ENCODE measurements around the gene PHPT1.
"Not testable (repeated sequence)": the region's sequence is repeated elsewhere in the genome, so short reads cannot be mapped to it uniquely, and the experiment has no call there.

The PHPT1 gene

DNA sequence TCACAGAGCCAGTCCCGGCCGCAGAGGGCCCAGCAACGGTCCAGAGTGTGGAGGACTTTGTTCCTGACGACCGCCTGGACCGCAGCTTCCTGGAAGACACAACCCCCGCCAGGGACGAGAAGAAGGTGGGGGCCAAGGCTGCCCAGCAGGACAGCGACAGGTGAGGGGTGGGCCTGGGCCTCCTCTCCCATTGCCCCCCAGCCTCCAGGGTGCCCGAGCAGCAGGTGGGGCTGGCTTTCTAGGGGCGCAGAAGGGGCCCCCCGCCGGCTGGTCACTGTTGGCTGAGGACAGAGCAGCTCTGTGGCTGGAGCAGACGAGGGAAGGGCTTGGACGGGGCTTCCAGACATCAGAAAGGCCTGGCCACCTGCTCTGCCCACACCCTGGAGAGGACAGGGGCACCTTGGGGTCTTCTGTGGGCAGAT, 11.3 kb upstream of the PHPT1 start:
- not testable (repeated sequence) for DNase-seq

- DNase-seq, result no peak
Observed at GRCh38 chr9:136838314-136839228, 10.6 kb upstream of the PHPT1 start.

DNA sequence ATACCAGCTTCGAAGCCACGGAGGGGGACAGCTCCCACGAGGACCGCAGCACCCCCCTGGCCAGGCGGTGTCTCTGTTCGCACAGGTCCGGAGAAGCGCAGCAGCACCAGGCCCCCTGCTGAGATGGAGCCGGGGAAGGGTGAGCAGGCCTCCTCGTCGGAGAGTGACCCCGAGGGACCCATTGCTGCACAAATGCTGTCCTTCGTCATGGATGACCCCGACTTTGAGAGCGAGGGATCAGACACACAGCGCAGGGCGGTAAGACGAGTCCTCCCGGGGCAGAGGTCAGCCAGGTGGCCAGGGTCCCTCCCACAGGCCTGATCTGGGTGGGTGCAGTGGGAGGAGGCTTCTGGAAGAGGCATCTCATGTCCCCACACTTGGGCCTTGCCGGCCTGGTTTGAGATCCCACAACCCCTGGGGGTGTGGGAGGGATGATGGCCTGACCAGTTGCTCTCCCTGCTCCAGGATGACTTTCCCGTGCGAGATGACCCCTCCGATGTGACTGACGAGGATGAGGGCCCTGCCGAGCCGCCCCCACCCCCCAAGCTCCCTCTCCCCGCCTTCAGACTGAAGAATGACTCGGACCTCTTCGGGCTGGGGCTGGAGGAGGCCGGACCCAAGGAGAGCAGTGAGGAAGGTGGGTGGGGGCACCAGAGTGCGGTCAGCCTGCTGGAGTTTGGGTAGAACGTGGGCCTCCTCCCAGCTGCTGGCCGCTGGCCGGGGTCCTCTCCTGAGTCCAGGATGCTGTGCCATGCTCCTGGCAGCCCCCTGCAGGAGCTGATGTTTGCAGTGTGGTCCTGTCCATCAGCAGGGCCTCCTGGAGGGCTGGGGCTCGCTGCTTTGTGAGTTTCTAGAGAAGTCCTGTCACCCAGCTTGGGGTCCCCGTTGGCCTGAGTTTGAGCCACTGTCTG, 9.7 kb upstream of the PHPT1 start:
- no peak for DNase-seq

DNA sequence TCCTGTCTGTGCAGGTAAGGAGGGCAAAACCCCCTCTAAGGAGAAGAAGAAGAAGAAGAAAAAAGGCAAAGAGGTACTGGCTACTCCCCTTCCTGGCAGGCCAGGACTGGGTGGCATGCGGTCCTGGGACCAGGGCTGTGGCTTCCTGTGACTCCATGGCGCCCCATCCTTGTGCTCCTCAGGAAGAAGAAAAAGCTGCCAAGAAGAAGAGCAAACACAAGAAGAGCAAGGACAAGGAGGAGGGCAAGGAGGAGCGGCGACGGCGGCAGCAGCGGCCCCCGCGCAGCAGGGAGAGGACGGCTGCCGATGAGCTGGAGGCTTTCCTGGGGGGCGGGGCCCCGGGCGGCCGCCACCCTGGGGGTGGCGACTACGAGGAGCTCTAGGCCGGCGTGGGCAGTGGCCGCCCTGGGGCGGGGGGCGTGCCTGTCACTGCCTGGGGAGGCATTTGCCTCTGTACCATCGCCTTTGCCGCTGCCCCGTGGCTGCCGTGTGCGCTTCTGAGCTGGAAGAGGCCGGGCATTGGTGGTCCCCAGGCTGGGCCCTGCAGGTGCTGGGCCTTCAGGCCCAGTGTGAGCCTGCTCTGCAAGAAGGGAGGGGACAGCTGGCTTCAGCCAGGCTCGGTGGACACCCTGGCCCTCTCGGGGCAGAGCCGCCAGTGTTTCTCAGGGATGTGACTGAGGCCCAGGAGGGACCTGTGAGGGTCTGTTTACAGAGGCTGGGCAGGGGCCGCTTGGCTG, 8.9 kb upstream of the PHPT1 start:
- no peak for DNase-seq

DNA sequence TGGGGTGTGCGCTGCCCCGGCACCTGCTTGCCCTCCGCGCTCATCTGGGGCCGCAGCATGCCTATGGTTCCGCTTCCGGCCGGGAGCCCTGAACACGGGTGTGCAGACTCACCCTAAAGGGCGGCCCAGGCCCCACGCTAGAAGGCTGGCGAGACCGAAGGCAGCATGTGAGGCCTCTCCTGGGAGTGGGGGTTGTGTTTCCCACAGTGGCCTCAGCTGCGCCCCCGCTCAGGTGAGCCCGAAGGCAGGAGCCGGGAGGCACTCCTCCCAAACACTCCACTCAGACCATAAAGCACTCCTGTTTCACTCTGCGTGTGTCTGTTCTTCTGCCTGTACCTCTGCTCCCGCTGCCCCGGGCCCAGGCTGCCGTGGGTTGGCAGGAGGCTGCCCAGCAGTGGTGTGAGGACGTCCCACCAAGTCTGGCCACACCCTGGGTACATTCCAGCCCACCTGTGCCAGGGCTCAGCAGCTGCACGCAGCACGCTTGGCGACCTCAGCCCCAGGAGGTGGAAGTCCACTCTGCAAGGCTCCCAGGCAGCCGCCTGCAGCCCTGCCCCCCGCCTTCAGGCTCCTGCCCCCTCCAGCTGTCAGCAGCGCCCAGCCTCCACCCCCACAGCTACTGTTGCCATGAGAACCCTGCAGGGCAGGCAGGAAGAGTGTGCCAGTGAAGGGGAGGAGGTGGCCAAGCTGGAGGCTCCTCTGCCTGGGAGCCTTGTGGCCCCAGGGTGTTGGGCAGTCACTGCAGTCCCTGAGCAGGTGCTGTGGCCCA, 8.1 kb upstream of the PHPT1 start:
- peak; percentile 71 for DNase-seq

DNA sequence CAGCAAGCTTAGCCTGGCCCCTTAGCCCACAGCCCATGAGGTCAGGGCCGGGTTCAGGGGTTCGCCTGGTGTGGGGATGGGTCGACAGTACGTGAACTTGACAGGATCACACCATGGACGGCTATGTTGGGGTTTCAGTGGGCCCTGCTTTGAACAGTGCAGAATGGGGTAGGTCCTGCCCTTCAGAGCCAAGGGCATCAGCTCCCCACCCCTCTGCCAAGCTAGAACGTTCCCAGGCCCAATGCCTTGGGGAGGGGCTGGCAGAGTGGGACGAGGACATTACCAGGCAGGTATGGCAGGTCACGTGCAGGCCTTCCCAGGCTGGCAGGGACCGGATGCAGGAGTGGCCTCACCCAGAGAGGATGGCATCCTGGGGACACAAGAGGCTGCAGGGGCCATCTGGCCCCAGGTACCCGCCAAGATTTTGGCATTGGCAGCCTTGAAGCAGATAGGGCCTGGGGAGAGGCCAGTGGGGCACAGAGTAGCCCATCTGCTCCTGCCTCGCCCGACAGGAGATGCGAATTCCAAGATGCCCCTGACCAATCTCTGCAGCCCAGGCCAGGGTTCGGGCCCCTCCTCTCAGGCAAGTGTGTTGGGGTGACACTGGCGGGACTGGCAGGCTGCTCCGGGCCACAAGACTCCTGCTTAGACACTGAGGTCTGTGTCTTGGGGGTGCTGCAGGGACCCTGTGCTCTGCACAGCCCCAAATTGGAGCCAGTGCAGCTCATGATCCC, 7.4 kb upstream of the PHPT1 start:
- DNase-seq, result peak; percentile 43

DNA sequence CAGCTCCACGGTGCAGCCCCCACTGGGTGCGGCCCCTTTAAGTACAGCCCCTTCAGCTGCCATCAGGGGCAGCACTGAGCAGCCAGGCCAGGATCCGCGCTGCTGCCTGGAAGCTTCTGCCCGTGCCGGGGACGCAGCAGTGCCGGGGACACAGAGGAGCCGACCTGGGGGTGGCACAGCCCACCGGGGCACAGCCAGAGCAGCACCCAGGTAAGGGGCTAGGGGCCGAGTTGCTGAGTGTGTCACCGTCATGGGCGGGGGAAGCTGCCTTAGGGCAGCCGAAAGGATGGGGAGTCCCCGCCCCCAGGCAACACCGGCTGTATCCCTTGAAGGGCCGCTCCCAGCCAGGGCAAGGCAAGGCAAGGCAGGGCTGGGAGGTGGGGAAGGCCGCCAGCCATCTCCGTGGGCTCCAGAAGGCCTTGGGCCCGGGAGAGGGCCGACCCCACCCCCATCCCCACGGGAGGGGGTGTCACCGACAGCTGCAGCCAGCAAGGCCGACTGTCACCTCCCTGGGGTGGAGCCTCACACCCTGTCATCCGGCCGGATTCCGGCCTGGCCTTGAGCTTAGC, 6.7 kb upstream of the PHPT1 start, which contains the start of gene AJM1:
Gene AJM1 (plus strand): TSS at position 99 of the 569 bp plus-strand sequence. CDS start 1,937 bp downstream, outside the sequence.
- peak; percentile 48 for DNase-seq

- DNase-seq, result not testable (repeated sequence)
Observed at GRCh38 chr9:136843159-136843800, 5.9 kb upstream of the PHPT1 start.

DNA sequence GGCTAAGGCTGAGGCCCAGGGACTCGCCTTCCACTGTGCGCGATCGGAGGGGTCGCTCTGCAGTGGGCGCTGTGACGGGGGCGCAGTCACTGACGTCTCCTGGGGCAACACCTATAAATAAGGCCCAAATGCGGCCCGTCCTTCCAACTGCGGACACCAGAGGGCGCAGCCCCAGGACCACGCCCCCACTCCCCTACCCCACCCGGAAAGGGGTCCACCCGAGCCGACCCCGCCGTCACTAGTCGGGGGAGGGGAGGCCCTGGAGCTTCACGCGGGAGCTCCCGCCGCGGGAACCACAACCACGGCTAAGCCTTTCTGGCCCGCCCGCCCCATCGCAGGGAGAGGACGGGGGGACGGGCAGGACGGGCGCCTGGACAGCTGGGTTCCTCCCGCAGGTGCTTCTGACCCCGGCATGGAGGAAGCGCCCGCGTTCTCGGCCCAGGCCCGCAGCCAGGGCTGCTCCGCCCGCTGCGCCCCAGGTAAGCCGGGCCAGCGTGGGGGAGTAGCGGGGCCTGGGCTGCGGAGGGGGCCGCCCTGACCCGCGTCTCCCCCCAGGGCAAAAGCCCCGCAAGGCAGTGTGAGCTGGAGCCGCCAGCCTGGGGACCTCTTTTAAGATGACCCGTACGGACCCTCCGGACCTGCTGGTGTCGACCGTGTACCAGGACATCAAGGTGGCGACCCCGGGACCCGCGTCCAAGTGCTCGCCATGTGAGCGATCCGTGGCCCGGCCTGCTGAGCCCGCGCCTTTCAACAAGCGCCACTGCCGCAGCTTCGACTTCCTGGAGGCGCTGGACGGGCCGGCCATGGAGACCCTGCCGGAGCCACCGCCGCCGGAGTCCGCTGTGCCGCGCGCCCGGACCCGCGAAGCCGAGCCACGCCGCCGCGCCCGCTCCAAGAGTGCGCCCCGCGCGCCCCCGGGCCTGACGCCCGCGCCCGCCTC, 5.1 kb upstream of the PHPT1 start:
- not testable (repeated sequence) for DNase-seq

DNA sequence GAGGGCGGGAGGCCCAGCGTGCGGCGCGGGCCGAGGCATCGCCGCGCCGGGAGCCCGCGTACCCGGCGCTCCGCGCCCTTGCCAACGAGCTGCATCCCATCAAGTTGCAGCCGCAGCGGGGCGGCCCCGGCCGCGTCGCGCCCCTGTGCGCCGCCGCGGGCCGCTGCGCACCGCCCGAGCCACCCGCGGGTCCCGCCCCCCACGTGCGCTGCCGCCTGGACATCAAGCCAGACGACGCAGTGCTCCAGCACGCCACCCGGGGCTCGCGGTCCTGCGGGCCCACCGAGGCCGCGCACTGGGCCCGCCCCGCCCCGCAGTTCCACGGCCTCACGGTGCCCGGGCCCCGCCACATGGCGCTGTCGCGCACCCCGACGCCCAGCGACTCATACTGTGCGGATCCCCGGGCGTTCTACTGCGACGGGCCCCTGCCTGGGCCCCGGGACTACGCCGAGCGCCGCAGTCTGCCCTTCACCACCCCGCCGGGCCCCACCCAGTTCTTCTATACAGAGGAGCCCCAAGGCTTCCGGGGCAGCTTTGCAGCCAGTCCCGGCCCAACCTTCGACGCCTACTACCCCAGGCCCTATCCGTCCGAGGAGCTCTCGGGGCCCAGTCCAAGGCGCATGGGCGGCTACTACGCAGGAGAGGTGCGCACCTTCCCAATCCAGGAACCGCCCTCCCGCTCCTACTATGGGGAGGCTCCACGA, 4.3 kb upstream of the PHPT1 start:
- DNase-seq, result no peak

DNA sequence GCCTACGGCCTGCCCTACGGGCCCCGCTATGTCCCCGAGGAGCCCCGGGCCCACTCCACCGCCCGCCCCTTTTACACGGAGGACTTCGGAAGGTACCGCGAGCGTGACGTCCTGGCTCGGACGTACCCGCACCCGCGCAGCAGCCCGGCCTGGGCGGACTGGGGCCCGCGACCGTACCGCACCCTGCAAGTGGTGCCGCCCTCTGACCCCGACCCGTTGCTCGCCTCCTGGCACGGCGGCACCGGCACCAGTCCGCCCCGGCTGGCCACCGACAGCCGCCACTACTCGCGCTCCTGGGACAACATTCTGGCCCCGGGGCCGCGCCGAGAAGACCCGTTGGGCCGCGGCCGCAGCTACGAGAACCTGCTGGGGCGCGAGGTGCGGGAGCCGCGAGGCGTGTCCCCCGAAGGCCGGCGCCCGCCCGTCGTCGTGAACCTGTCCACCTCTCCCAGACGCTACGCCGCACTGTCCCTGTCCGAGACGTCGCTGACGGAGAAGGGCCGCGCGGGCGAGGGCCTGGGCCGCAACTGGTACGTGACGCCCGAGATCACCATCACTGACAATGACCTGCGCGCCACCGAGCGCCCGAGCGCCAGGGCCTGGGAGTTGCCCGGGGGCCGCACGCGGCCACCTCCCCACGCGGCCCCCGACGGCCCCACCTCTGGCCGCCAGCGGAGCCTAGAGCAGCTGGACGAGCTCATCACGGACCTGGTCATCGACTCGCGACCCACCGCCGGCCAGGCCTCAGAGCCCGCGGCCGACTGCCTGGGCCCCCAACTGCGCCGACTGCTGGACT, 3.5 kb upstream of the PHPT1 start:
- DNase-seq, result no peak

GRCh38 chr9:136846376-136847087, 2.7 kb upstream of the PHPT1 start:
- DNase-seq, result no peak

DNA sequence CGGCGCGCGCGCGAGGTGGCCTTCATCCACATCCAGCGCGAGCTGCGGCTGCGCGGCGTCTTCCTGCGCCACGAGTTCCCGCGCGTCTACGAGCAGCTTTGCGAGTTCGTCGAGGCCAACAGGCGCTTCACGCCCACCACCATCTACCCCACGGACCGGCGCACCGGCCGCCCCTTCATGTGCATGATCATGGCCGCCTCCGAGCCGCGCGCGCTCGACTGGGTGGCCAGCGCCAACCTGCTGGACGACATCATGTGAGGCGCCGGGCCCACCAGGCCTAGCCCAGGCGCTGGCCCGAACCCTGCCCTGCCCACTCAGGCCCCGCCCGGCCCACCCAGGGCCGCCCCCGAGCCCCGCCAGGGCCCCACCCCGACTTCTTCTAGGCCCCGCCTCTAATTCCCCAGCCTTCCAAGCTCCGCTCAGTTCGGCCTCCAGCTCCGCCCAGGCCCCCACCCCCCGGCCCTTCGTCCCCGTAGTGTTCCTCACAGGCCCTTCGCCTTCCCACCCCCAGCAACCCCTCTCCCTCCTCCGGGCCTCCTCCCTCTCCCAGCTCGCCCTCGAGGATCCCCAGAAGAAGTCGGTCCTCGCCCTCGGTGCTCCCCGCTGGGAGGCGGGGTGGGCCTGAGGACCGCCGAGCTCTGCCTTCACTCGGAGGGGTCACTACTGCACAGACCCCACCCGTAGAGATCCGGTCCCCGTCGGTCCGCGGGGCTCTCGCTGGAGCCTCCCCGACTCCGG, 2.0 kb upstream of the PHPT1 start:
- DNase-seq, result no peak

- peak; percentile 38 for DNase-seq
Observed at GRCh38 chr9:136847826-136848392, 1.3 kb upstream of the PHPT1 start.

DNA sequence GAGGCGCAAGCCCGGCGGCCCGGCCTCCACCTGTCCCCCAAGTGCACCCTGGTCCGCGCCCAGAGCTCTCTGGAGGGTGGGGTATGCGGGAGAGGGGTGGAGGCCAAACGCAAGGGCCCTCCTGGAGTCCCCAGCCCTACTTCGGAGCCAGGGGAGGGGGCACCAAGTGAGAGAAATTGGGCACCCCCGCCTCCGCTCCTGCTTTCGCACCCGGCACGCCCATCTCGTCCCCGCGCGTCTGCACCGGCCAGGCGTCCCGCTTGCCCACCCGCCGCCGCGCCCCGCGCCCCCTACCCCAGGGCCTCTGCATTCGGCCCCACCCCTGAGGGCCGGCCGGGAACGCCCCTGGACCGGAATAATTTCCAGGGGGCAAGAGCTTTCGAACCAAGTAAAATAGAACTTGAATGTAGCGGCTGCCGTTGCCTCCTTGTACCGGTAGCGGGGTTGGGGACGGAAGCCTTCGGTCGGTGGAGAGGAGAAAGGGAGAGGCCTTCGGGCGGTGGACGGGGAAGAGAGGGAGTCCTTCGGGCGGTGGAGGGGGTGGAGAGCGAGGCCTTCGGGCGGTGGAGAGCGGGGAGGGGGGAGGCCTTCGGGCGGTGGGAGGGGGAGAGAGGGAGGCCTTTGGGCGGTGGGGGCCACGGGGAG, 694 bp upstream of the PHPT1 start:
- DNase-seq, result no peak

Data from DMS79 treated with DMSO at 0.1 percent for 48 hours (cell line).